Trophoblast cell (in vitro differentiated cells and primary cell): ENCODE measurements around the gene CLDN16.
A peak's percentile ranks its signal among the peaks of the same experiment; 100 is the strongest.

Experiments used
- DNase-seq, 2 donors: peaks; one replicate each; pipeline ENCODE4 v3.0.0-alpha.2; 2016
- H2AFZ ChIP-seq: 2 replicates; pipeline ENCODE4 v1.6.1; 2013; ENCODE audit warnings: low read length, moderate library complexity, mild to moderate bottlenecking; ENCODE audit not compliant: insufficient read depth, poor library complexity
- H2AK5ac ChIP-seq: 2 replicates; pipeline ENCODE4 v1.6.1; 2013; ENCODE audit warnings: mild to moderate bottlenecking, low read length
- H2BK120ac ChIP-seq: 2 replicates; pipeline ENCODE4 v1.6.1; 2013; ENCODE audit warnings: low read length, mild to moderate bottlenecking, moderate library complexity; ENCODE audit not compliant: insufficient read depth, poor library complexity
- H2BK12ac ChIP-seq: 2 replicates; pipeline ENCODE4 v1.6.1; 2013; ENCODE audit warnings: mild to moderate bottlenecking, low read length, moderate library complexity
- H2BK5ac ChIP-seq: 2 replicates; pipeline ENCODE4 v1.6.1; 2013; ENCODE audit warnings: low read length, low read depth, moderate library complexity, mild to moderate bottlenecking; ENCODE audit not compliant: poor library complexity
- H3K14ac ChIP-seq: 2 replicates; pipeline ENCODE4 v1.6.1; 2013; ENCODE audit warnings: mild to moderate bottlenecking, low read length
- H3K18ac ChIP-seq: 2 replicates; pipeline ENCODE4 v1.6.1; 2013; ENCODE audit warnings: mild to moderate bottlenecking, low read length
- H3K23ac ChIP-seq: 2 replicates; pipeline ENCODE4 v1.6.1; 2013; ENCODE audit warnings: low read length
- H3K27ac ChIP-seq: 2 replicates; pipeline ENCODE4 v1.5.1; 2013; ENCODE audit warnings: low read depth, mild to moderate bottlenecking, inconsistent platforms, low read length, moderate library complexity
- H3K27me3 ChIP-seq: 2 replicates; pipeline ENCODE4 v1.6.1; 2013; ENCODE audit warnings: inconsistent platforms, mild to moderate bottlenecking, low read length, moderate library complexity; ENCODE audit not compliant: insufficient read depth
- H3K36me3 ChIP-seq, 2 experiments: 1 replicate in 1 of 2; 2 replicates in 1 of 2; pipeline ENCODE4 v1.6.1; 2013; ENCODE audit warnings: low read length in 2 of 2, mild to moderate bottlenecking in 2 of 2, moderate library complexity in 1 of 2; ENCODE audit not compliant: insufficient read depth in 2 of 2, control insufficient read depth in 1 of 2
- H3K4ac ChIP-seq: 2 replicates; pipeline ENCODE4 v1.6.1; 2013; ENCODE audit warnings: low read depth, mild to moderate bottlenecking, low read length, moderate library complexity
- H3K4me1 ChIP-seq, 2 experiments: 1 replicate in 1 of 2; 2 replicates in 1 of 2; pipeline ENCODE4 v1.6.1; 2013; ENCODE audit warnings: low read length in 2 of 2, mild to moderate bottlenecking in 2 of 2, moderate library complexity in 1 of 2; ENCODE audit not compliant: insufficient read depth in 2 of 2, control insufficient read depth in 1 of 2
- H3K4me2 ChIP-seq: 2 replicates; pipeline ENCODE4 v1.6.1; 2013; ENCODE audit warnings: inconsistent platforms, mild to moderate bottlenecking, low read length, moderate library complexity
- H3K4me3 ChIP-seq: 2 replicates; pipeline ENCODE4 v1.5.1; 2013; ENCODE audit warnings: mild to moderate bottlenecking, low read depth, low read length, inconsistent platforms
- H3K79me1 ChIP-seq: one replicate; pipeline ENCODE4 v1.6.1; 2013; ENCODE audit warnings: low read length
- H3K79me2 ChIP-seq: 2 replicates; pipeline ENCODE4 v1.6.1; 2013; ENCODE audit warnings: low read length, mild to moderate bottlenecking; ENCODE audit not compliant: control insufficient read depth, insufficient read depth, poor library complexity
- H3K9ac ChIP-seq: 2 replicates; pipeline ENCODE4 v1.6.1; 2013; ENCODE audit warnings: mild to moderate bottlenecking, low read length
- H3K9me3 ChIP-seq: 2 replicates; pipeline ENCODE4 v1.6.1; 2013; ENCODE audit warnings: low read depth, mild to moderate bottlenecking, control low read depth, inconsistent platforms, low read length; ENCODE audit not compliant: insufficient read depth
- H4K12ac ChIP-seq: 2 replicates; pipeline ENCODE4 v1.6.1; 2013; ENCODE audit warnings: low read depth, mild to moderate bottlenecking, low read length, moderate library complexity
- H4K8ac ChIP-seq: 2 replicates; pipeline ENCODE4 v1.6.1; 2013; ENCODE audit warnings: low read depth, mild to moderate bottlenecking, low read length, moderate library complexity
- H4K91ac ChIP-seq: one replicate; pipeline ENCODE4 v1.6.1; 2013; ENCODE audit warnings: low read depth, mild to moderate bottlenecking, low read length, moderate library complexity
- WGBS: extraction: QIAGEN DNeasy Blood & Tissue Kit; methylation state at CpG from one replicate; pipeline ENCODE4 v1.1.7; 2013; ENCODE audit warnings: missing lambda C conversion rate; ENCODE audit not compliant: insufficient read length, insufficient coverage; ENCODE audit errors: extremely low coverage; 5-methylcytosine and 5-hydroxymethylcytosine counted together

The CLDN16 gene

GRCh38 chr3:190361791-190362190, 26.2 kb upstream of the CLDN16 start:
- H4K8ac ChIP-seq, result no peak overlapping the region
- no peak overlapping the region for H2AK5ac ChIP-seq
- H3K9me3 ChIP-seq, result no peaks in the 10 kb centered on the region
- no peak overlapping the region for H3K23ac ChIP-seq
- H2AFZ ChIP-seq, result no peak overlapping the region
- no peaks in the 10 kb centered on the region for H3K36me3 ChIP-seq
- no peak overlapping the region for H3K4me3 ChIP-seq
- no peak overlapping the region for H3K4ac ChIP-seq
- no peaks in the 10 kb centered on the region for H3K79me2 ChIP-seq
- no peak for DNase-seq
- H4K12ac ChIP-seq, result no peak overlapping the region
- H3K14ac ChIP-seq, result no peak overlapping the region
- H3K4me1 ChIP-seq, result peaks cover 0 to 5% of the 10 kb centered on the region in 2 experiments
- no peak overlapping the region for H3K18ac ChIP-seq
- H3K9ac ChIP-seq, result no peak overlapping the region
- no peaks in the 10 kb centered on the region for H3K27me3 ChIP-seq
- H3K4me2 ChIP-seq, result no peak overlapping the region
- H3K79me1 ChIP-seq, result no peaks in the 10 kb centered on the region
- no peak overlapping the region for H2BK12ac ChIP-seq
- no peak overlapping the region for H2BK120ac ChIP-seq
- no CpG with 5 or more reads among the region's 1 CpG for WGBS
- H3K27ac ChIP-seq, result no peak overlapping the region
- no peak overlapping the region for H2BK5ac ChIP-seq
- H4K91ac ChIP-seq, result no peak overlapping the region

- Histone ChIP-seq H3K18ac (no peak overlapping the region), H2BK12ac (no peak overlapping the region), H3K79me2 (no peaks in the 10 kb centered on the region), H3K4me2 (no peak overlapping the region), H2AFZ (no peak overlapping the region), H3K79me1 (no peaks in the 10 kb centered on the region), H3K4ac (no peak overlapping the region), H4K91ac (no peak overlapping the region), H3K14ac (no peak overlapping the region), H4K8ac (no peak overlapping the region), H4K12ac (no peak overlapping the region), H2BK120ac (no peak overlapping the region), H3K27ac (no peak overlapping the region), H3K23ac (no peak overlapping the region), H3K36me3 (no peaks in the 10 kb centered on the region), H3K27me3 (no peaks in the 10 kb centered on the region), H3K9ac (no peak overlapping the region), H2BK5ac (no peak overlapping the region), H3K4me1 (peaks cover 0 to 5% of the 10 kb centered on the region in 2 experiments), H3K4me3 (no peak overlapping the region), H3K9me3 (no peaks in the 10 kb centered on the region), H2AK5ac (no peak overlapping the region)
- no CpG with 5 or more reads among the region's 9 CpGs for WGBS
- DNase-seq, result no peak
These were observed 25.7 kb upstream of the CLDN16 start for GRCh38 chr3:190362258-190362657.

GRCh38 chr3:190366133-190366532, 21.8 kb upstream of the CLDN16 start:
- no peak overlapping the region for H3K23ac ChIP-seq
- H3K4me1 ChIP-seq, result peaks cover 0 to 10% of the 10 kb centered on the region in 2 experiments
- H3K79me2 ChIP-seq, result no peaks in the 10 kb centered on the region
- no peaks in the 10 kb centered on the region for H3K27me3 ChIP-seq
- H2BK5ac ChIP-seq, result no peak overlapping the region
- no peak overlapping the region for H2AFZ ChIP-seq
- H4K8ac ChIP-seq, result no peak overlapping the region
- no peak overlapping the region for H4K12ac ChIP-seq
- no peak overlapping the region for H2BK12ac ChIP-seq
- peaks cover 9% of the 10 kb centered on the region for H3K79me1 ChIP-seq
- no peaks in the 10 kb centered on the region for H3K36me3 ChIP-seq
- WGBS, result no CpG with 5 or more reads among the region's 2 CpGs
- H4K91ac ChIP-seq, result no peak overlapping the region
- no peak overlapping the region for H3K4me2 ChIP-seq
- no peak overlapping the region for H3K14ac ChIP-seq
- H3K4me3 ChIP-seq, result no peak overlapping the region
- H3K27ac ChIP-seq, result no peak overlapping the region
- H3K9ac ChIP-seq, result no peak overlapping the region
- peak in 1 of 2 donors; percentile 11 for DNase-seq
- H3K9me3 ChIP-seq, result no peaks in the 10 kb centered on the region
- no peak overlapping the region for H3K18ac ChIP-seq
- H2BK120ac ChIP-seq, result no peak overlapping the region
- no peak overlapping the region for H2AK5ac ChIP-seq
- no peak overlapping the region for H3K4ac ChIP-seq

- Histone ChIP-seq H3K79me2 (no peaks in the 10 kb centered on the region), H4K91ac (no peak overlapping the region), H3K23ac (no peak overlapping the region), H4K8ac (no peak overlapping the region), H3K27ac (no peak overlapping the region), H3K27me3 (no peaks in the 10 kb centered on the region), H2BK12ac (no peak overlapping the region), H3K9me3 (no peaks in the 10 kb centered on the region), H2BK5ac (no peak overlapping the region), H3K4me2 (no peak overlapping the region), H3K4me1 (peaks cover 0 to 12% of the 10 kb centered on the region in 2 experiments), H3K18ac (no peak overlapping the region), H3K79me1 (peaks cover 9% of the 10 kb centered on the region), H3K4ac (no peak overlapping the region), H2AFZ (no peak overlapping the region), H2BK120ac (no peak overlapping the region), H3K4me3 (no peak overlapping the region), H4K12ac (no peak overlapping the region), H2AK5ac (no peak overlapping the region), H3K36me3 (no peaks in the 10 kb centered on the region), H3K14ac (no peak overlapping the region), H3K9ac (no peak overlapping the region)
- peak in 1 of 2 donors; percentile 76 for DNase-seq
These were observed 19.1 kb upstream of the CLDN16 start for GRCh38 chr3:190368881-190369280.
